ENCODE measurements around the gene PLPP4.

PLPP4 gene

DNA sequence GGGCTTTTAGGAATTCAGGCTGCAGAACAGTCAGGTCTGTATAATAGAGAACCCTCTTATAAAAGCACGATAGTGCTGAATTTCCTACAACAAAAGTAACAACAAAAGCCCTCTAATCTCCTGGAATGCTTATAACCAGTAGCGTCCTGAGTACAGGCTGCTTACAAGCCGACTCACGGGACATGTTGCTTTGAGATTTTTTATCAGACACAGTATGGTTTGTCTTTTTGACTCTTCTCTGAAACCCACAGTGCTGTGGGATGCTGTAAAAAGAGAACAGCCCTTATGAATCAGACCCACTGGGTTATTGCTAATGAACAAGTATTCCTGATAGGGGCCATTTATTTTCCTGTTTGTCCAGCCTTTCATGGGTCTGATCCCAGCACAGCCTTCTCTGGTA, 59.4 kb downstream of the PLPP4 start (continued):
- TF ChIP-seq OSR1 (CRISPR knock-in tag; IDR thresholded peaks at IDR 0.05) = no peak

- TF ChIP-seq, protein P1, sequence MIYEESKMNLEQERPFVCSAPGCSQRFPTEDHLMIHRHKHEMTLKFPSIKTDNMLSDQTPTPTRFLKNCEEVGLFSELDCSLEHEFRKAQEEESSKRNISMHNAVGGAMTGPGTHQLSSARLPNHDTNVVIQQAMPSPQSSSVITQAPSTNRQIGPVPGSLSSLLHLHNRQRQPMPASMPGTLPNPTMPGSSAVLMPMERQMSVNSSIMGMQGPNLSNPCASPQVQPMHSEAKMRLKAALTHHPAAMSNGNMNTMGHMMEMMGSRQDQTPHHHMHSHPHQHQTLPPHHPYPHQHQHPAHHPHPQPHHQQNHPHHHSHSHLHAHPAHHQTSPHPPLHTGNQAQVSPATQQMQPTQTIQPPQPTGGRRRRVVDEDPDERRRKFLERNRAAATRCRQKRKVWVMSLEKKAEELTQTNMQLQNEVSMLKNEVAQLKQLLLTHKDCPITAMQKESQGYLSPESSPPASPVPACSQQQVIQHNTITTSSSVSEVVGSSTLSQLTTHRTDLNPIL (CRISPR knock-in tag; IDR thresholded peaks at IDR 0.05; ENCODE audit: low read depth) = no peak
- TF ChIP-seq ZNF8 (CRISPR knock-in tag; IDR thresholded peaks at IDR 0.05) (no peak), ZFP30 (CRISPR knock-in tag; IDR thresholded peaks at IDR 0.05) (no peak), SNAI2 (CRISPR knock-in tag; IDR thresholded peaks at IDR 0.05) (no peak), GLIS3 (CRISPR knock-in tag; IDR thresholded peaks at IDR 0.05) (no peak), ZC3H10 (CRISPR knock-in tag; IDR thresholded peaks at IDR 0.05) (no peak), TCF4 (CRISPR knock-in tag; IDR thresholded peaks at IDR 0.05; ENCODE audit: borderline replicate concordance) (no peak), BACH2 (CRISPR knock-in tag; IDR thresholded peaks at IDR 0.05; ENCODE audit: borderline replicate concordance) (no peak), ISL1 (CRISPR knock-in tag; IDR thresholded peaks at IDR 0.05) (no peak), PPARA (CRISPR knock-in tag; IDR thresholded peaks at IDR 0.05; ENCODE audit: borderline replicate concordance) (no peak), ARNTL (CRISPR knock-in tag; IDR thresholded peaks at IDR 0.05; ENCODE audit: borderline replicate concordance, low read depth) (no peak), ZNF70 (CRISPR knock-in tag; IDR thresholded peaks at IDR 0.05) (no peak), CSDC2 (CRISPR knock-in tag; IDR thresholded peaks at IDR 0.05) (no peak), RARB (CRISPR knock-in tag; IDR thresholded peaks at IDR 0.05) (no peak), TOX (CRISPR knock-in tag; IDR thresholded peaks at IDR 0.05; ENCODE audit: borderline replicate concordance) (no peak), OSR1 (CRISPR knock-in tag; IDR thresholded peaks at IDR 0.05) (no peak)
- TF ChIP-seq, protein P2, sequence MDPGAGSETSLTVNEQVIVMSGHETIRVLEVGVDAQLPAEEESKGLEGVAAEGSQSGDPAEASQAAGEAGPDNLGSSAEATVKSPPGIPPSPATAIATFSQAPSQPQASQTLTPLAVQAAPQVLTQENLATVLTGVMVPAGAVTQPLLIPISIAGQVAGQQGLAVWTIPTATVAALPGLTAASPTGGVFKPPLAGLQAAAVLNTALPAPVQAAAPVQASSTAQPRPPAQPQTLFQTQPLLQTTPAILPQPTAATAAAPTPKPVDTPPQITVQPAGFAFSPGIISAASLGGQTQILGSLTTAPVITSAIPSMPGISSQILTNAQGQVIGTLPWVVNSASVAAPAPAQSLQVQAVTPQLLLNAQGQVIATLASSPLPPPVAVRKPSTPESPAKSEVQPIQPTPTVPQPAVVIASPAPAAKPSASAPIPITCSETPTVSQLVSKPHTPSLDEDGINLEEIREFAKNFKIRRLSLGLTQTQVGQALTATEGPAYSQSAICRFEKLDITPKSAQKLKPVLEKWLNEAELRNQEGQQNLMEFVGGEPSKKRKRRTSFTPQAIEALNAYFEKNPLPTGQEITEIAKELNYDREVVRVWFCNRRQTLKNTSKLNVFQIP (CRISPR knock-in tag; IDR thresholded peaks at IDR 0.05; ENCODE audit: borderline replicate concordance, low read depth) = no peak
- TF ChIP-seq, protein P3, sequence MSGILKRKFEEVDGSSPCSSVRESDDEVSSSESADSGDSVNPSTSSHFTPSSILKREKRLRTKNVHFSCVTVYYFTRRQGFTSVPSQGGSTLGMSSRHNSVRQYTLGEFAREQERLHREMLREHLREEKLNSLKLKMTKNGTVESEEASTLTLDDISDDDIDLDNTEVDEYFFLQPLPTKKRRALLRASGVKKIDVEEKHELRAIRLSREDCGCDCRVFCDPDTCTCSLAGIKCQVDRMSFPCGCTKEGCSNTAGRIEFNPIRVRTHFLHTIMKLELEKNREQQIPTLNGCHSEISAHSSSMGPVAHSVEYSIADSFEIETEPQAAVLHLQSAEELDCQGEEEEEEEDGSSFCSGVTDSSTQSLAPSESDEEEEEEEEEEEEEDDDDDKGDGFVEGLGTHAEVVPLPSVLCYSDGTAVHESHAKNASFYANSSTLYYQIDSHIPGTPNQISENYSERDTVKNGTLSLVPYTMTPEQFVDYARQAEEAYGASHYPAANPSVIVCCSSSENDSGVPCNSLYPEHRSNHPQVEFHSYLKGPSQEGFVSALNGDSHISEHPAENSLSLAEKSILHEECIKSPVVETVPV (CRISPR knock-in tag; IDR thresholded peaks at IDR 0.05) = no peak
- ATAC-seq = no peak
Measured at GRCh38 chr10:120517196-120517595, 60.2 kb downstream of the PLPP4 start.

- ATAC-seq = no peak; the same call in 2 of the 3 replicates
- TF ChIP-seq ISL1 (CRISPR knock-in tag; IDR thresholded peaks at IDR 0.05) (no peak), TSHZ2 (CRISPR knock-in tag; IDR thresholded peaks at IDR 0.05) (peak; percentile 65; the same call in 1 of the 2 replicates), ZFP30 (CRISPR knock-in tag; IDR thresholded peaks at IDR 0.05) (no peak), ZNF70 (CRISPR knock-in tag; IDR thresholded peaks at IDR 0.05) (no peak), ESRRG (CRISPR knock-in tag; IDR thresholded peaks at IDR 0.05) (no peak), GLIS3 (CRISPR knock-in tag; IDR thresholded peaks at IDR 0.05) (no peak), ARNTL (CRISPR knock-in tag; IDR thresholded peaks at IDR 0.05; ENCODE audit: borderline replicate concordance, low read depth) (no peak)
Measured at GRCh38 chr10:120517881-120518484, 61.0 kb downstream of the PLPP4 start.

DNA sequence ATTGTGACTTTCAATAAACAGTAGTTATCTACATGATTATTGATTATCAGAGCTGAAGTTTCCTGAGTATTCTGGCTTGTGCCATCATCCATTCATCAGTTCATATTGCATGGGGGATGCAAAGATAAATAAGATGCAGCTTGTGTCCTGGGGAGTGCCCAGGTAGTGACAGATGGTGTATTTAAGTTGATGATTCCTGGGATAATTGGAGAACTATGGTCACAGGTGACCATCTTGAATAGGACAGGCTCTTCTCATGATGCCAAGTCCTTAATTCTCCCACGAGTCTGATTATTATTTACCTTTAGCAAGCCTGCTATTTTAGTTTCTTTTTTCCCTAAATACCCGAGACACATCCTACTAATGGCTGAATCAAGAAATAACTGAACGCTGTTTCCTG, 64.9 kb downstream of the PLPP4 start:
- TF ChIP-seq ZNF70 (CRISPR knock-in tag; IDR thresholded peaks at IDR 0.05) (no peak), ZFP30 (CRISPR knock-in tag; IDR thresholded peaks at IDR 0.05) (no peak), ARNTL (CRISPR knock-in tag; IDR thresholded peaks at IDR 0.05; ENCODE audit: borderline replicate concordance, low read depth) (no peak), GLIS3 (CRISPR knock-in tag; IDR thresholded peaks at IDR 0.05) (no peak), TOX (CRISPR knock-in tag; IDR thresholded peaks at IDR 0.05; ENCODE audit: borderline replicate concordance) (no peak), RARB (CRISPR knock-in tag; IDR thresholded peaks at IDR 0.05) (no peak), PPARA (CRISPR knock-in tag; IDR thresholded peaks at IDR 0.05; ENCODE audit: borderline replicate concordance) (no peak)
- TF ChIP-seq, protein P2 (CRISPR knock-in tag; IDR thresholded peaks at IDR 0.05; ENCODE audit: borderline replicate concordance, low read depth) = no peak
- TF ChIP-seq, protein P4, sequence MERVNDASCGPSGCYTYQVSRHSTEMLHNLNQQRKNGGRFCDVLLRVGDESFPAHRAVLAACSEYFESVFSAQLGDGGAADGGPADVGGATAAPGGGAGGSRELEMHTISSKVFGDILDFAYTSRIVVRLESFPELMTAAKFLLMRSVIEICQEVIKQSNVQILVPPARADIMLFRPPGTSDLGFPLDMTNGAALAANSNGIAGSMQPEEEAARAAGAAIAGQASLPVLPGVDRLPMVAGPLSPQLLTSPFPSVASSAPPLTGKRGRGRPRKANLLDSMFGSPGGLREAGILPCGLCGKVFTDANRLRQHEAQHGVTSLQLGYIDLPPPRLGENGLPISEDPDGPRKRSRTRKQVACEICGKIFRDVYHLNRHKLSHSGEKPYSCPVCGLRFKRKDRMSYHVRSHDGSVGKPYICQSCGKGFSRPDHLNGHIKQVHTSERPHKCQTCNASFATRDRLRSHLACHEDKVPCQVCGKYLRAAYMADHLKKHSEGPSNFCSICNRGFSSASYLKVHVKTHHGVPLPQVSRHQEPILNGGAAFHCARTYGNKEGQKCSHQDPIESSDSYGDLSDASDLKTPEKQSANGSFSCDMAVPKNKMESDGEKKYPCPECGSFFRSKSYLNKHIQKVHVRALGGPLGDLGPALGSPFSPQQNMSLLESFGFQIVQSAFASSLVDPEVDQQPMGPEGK (CRISPR knock-in tag; IDR thresholded peaks at IDR 0.05; ENCODE audit: borderline replicate concordance) = no peak
- no peak for ATAC-seq

Measured in SK-N-SH treated with all-trans-retinoic acid at 6 μM for 48 hours (cell line).